HS-5 (cell line): ENCODE data around the gene BEST2.

Source experiments
- DNase-seq: peaks from one replicate; pipeline ENCODE4 v3.0.0-alpha.2; 2012; ENCODE audit warnings: low read depth

BEST2 gene

DNA sequence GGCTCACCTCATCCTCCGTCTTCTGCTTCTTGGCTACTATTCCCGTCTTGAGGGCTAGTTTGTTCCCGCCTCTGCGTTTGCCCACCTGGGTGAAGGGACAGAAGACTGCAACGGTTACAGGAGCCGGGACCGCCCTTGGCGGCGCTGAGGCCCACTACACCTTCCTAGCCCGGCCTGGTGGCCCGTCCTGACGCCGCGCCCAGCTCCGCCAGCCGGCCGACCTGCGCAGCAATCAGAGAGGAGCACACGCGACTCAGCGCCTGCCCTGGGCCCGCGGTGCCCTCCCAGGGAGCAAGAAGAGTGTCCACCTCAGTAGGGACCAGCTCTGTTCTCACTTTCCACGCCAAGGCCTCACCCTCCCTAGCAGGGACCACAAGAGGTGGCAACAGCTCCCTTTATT, 20.3 kb upstream of the BEST2 start:
- no peak for DNase-seq

GRCh38 chr19:12733369-12734214, 18.0 kb upstream of the BEST2 start:
- no peak for DNase-seq

DNA sequence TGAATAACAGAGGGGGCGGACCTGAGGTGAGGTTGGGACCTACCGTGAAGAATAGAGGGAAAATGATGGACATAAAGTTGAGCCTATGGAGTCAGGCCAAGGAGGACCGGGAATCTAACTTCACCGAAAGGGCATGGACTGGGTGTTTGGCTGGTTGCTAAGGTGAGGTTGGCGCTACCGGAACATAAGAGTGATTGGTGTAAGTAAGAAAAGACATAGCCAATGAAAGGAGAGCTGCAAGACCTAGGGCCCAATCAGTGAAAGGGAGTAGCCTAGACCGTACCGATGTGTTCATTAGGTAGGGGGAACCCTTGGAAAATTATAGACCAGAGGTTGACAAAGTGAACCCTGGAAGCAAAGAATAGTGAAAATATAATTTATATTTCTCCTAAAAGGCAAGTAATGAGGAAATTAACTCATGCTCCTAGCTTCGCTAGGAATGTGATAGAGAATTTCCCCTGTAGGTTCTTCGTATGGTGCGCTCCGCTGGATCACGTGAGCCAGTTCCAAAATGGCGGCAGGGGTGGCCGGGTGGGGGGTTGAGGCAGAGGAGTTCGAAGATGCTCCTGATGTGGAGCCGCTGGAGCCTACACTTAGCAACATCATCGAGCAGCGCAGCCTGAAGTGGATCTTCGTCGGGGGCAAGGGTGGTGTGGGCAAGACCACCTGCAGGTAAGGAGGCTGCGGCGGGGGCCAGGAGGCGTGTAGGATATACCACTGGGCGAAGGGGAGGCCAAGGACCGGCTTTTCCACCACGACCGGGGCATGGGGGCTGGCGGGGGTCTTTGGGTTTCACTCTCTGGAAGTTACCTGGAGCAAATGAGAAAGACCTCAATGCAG, 14.4 kb upstream of the BEST2 start, which contains the start of gene GET3:
Gene GET3 (plus strand): TSS at position 503 of the 840 bp plus-strand sequence. CDS start 9 bp downstream, at position 512.
- peak; percentile 98 for DNase-seq

GRCh38 chr19:12737835-12738351, 13.7 kb upstream of the BEST2 start:
- no peak for DNase-seq

- no peak for DNase-seq
These were observed 6.3 kb upstream of the BEST2 start for GRCh38 chr19:12745166-12745897.

- no peak for DNase-seq
These were observed 3.1 kb upstream of the BEST2 start for GRCh38 chr19:12748489-12748888.

DNA sequence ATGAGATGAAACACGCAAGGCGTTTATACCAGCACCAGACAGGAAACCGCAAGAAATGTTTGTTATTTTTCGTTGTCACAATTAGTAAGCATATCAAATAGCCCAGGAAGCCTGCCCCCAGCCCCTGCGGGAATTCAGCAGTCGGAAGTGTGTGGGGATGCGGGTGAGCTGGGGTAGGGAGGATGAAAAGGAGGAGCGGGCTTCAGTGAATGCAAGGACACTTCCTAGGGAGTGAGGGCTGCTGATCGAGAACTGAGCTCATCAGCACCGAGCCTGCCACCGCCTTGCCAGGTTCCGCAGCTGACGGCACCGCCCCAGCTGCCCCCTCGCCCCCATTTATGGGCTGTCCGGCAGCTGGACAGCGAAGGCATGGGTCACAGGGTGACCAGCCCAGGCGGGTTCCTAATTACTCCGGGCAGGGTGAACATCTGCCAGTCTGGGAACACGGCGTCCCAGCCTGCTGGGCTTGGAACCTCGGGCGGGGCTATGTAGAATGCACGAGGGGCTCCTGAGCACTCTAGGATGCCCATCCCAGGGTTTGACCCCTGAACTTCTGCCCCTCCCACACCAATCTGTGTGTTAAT, 1.6 kb upstream of the BEST2 start:
- DNase-seq, result no peak

- DNase-seq, result no peak
These were observed 740 bp upstream of the BEST2 start for GRCh38 chr19:12750851-12751250.

DNA sequence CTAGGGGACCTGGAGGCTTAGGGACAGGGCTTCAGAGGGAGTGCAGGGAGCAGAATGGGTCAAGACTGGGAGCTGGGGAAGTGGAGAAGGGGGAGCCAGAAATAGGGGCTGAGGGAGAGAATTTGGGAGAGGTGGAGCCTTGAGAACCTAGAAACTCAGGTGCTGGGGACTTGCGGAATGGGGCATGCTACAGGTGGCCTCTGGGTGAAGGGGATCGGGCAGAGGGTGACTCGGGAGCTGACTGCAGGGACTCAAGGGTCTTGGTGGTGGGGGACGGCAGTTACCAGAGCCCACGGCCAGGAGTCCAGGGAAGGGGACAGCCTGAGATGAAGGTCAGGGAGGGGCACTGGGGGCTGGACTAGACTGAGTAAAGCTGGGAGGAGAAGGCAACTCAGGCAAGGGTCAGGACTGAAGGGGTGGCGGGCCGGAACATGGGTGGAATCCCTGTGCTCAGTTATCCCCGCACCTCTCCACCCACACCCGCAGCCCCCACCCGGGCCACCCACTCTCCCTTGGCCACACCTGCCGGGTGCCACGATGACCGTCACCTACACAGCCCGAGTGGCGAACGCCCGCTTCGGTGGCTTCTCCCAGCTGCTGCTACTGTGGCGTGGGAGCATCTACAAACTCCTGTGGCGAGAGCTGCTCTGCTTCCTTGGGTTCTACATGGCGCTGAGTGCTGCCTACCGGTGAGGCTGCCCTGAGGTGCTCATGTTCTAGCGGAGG, 628 bp downstream of the BEST2 start:
- no peak for DNase-seq

GRCh38 chr19:12754465-12755196, 3.0 kb downstream of the BEST2 start:
- DNase-seq, result no peak

DNA sequence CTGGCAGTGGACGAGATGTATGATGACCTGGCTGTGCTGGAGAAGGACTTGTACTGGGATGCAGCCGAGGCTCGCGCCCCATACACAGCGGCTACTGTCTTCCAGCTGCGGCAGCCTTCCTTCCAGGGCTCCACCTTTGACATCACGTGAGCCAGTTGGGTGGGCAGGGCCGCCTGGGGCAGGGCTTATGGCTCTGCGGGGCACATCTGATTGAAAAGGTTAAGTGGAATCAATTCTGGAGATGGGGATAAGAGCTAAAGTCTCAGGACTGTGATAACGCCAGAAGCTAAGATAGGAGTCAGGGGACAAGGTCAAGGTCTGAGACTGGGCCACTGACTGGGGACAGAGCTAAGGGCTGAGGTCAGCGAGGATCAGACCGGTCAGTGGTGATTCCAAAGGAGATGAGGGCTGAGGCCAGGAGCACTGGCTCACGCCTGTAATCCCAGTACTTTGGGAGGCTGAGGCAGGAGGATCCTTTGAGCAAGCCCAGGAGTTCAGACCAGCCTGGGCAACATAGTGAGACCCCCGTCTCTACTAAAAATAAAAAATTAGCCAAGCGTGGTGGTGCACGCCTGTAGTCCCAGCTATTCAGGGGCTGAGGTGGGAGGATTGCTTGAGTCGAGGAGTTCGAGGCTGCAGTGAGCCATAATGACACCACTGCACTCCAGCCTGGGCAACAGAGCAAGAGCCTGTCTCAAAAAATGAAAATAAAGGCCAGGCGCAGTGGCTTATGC, 4.7 kb downstream of the BEST2 start:
- no peak for DNase-seq

GRCh38 chr19:12757544-12758274, 6.1 kb downstream of the BEST2 start:
- DNase-seq, result no peak

GRCh38 chr19:12759686-12760085, 8.1 kb downstream of the BEST2 start:
- no peak for DNase-seq

GRCh38 chr19:12763100-12763499, 11.5 kb downstream of the BEST2 start:
- no peak for DNase-seq

- DNase-seq, result no peak
These were observed 13.1 kb downstream of the BEST2 start for GRCh38 chr19:12764698-12765097.

GRCh38 chr19:12766051-12766521, 14.5 kb downstream of the BEST2 start:
- DNase-seq, result no peak

- no peak for DNase-seq
These were observed 15.6 kb downstream of the BEST2 start for GRCh38 chr19:12767150-12767549.

DNA sequence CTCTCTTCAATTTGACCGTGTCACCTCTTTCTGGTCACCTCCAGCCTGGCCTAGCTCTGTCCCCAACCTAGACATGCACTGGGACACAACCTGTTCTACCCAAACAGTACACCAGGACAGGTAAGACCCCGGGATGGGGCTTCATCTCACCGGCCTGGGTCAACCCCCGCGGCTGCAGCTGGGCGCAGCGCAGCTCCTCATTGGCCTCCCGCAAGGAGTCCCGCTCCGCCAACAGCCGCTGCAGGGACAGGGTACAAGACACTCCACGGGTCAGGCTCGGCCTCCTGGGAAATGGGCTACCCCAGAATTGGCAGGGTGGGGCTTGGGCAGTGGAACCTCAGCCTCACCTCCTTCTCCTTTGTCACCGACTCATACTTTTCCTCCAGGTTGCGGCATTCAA, 16.1 kb downstream of the BEST2 start:
- no peak for DNase-seq

GRCh38 chr19:12769689-12770088, 18.1 kb downstream of the BEST2 start:
- DNase-seq, result no peak
